ENCODE results near the gene SLC1A2. TPM values are rescaled to one million over a fixed set of nuclear protein-coding genes. Genes with fewer than 3 reads are reported as not detected.

Gene SLC1A2
- total RNA-seq, 1 experiment from 2014 or later = 0.11 TPM

DNA sequence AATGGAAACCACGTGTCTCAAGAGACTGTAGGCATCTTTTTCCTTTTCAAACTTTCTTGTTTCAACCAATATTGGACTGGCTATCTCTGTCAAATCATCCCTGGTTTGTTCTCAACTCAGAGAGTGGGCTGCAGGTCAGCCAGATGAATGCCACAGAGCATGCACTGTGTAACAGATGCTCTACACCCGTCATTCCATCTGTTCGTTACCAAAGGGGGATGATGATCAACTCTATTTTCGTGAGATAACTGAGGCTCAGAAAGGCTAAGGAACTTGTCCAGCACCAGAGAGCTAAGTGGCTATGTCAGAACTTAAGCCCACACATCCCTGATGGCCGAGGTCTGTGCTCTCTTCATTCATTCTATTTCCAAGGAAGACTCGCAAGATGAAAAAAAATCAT is 42.1 kb downstream of the SLC1A2 start:
- POLR2A ChIA-PET (ENCODE audit: low non-redundant PET) = no interaction called here
- BruUV-seq (replicated peaks) = no TSS peak
- H3K9me3 ChIP-seq (ENCODE audit: low read depth, low read length, poor library complexity, severe bottlenecking) = no peaks in the 10 kb centered on the region
- H3K36me3 ChIP-seq (ENCODE audit: insufficient read depth, low read length, poor library complexity, severe bottlenecking) = no peaks in the 10 kb centered on the region
- peaks cover 63% of the 10 kb centered on the region for H3K27me3 ChIP-seq (replicated peaks; ENCODE audit: insufficient read depth, low read depth, low read length, poor library complexity)
- no peak overlapping the region for H3K27ac ChIP-seq (ENCODE audit: low read depth, low read length, poor library complexity, severe bottlenecking)
- no peak for DNase-seq (ENCODE audit: low spot score)
- intact Hi-C loops (cut with micrococcal nuclease; ENCODE audit: unreplicated experiment) = no loop called here
- CTCF ChIA-PET = no interaction called here
- no peaks in the 10 kb centered on the region for H3K4me1 ChIP-seq (ENCODE audit: insufficient read depth, low read length, poor library complexity, severe bottlenecking)
- H3K4me3 ChIP-seq (ENCODE audit: low read depth, low read length, poor library complexity, severe bottlenecking) = no peak overlapping the region
- TF ChIP-seq, protein P1, sequence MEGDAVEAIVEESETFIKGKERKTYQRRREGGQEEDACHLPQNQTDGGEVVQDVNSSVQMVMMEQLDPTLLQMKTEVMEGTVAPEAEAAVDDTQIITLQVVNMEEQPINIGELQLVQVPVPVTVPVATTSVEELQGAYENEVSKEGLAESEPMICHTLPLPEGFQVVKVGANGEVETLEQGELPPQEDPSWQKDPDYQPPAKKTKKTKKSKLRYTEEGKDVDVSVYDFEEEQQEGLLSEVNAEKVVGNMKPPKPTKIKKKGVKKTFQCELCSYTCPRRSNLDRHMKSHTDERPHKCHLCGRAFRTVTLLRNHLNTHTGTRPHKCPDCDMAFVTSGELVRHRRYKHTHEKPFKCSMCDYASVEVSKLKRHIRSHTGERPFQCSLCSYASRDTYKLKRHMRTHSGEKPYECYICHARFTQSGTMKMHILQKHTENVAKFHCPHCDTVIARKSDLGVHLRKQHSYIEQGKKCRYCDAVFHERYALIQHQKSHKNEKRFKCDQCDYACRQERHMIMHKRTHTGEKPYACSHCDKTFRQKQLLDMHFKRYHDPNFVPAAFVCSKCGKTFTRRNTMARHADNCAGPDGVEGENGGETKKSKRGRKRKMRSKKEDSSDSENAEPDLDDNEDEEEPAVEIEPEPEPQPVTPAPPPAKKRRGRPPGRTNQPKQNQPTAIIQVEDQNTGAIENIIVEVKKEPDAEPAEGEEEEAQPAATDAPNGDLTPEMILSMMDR (conservative IDR thresholded peaks at IDR 0.05; ENCODE audit: low read depth, low read length) = no peak
- TF ChIP-seq EZH2 (IDR thresholded peaks at IDR 0.05; ENCODE audit: borderline replicate concordance, low read depth, low read length, poor library complexity, severe bottlenecking) = no peak

DNA sequence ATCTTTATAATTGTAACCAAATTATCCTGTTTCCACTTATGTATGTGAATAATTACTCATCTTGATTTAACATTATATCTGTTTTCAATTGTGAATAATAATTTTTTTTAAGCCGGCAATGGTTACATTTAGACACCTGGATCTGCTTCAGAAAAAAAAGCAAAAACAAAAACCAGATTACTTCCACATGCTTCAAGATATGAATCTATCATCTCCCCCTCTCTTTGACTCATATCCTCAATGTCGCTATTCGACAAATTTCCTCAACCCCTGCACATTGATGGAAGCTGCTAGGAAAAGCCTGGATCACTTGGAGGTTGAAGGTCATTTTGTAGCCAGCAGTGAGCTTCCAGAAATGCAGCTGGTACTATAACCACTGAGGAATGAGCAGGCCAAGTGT is 42.7 kb downstream of the SLC1A2 start:
- no TSS peak for BruUV-seq (replicated peaks)
- no peaks in the 10 kb centered on the region for H3K9me3 ChIP-seq (ENCODE audit: low read depth, low read length, poor library complexity, severe bottlenecking)
- TF ChIP-seq, protein P1 (conservative IDR thresholded peaks at IDR 0.05; ENCODE audit: low read depth, low read length) = no peak
- TF ChIP-seq EZH2 (IDR thresholded peaks at IDR 0.05; ENCODE audit: borderline replicate concordance, low read depth, low read length, poor library complexity, severe bottlenecking) = no peak
- H3K4me1 ChIP-seq (ENCODE audit: insufficient read depth, low read length, poor library complexity, severe bottlenecking) = no peaks in the 10 kb centered on the region
- DNase-seq (ENCODE audit: low spot score) = no peak
- intact Hi-C loops (cut with micrococcal nuclease; ENCODE audit: unreplicated experiment) = no loop called here
- POLR2A ChIA-PET (ENCODE audit: low non-redundant PET) = no interaction called here
- CTCF ChIA-PET = no interaction called here
- no peak overlapping the region for H3K27ac ChIP-seq (ENCODE audit: low read depth, low read length, poor library complexity, severe bottlenecking)
- H3K36me3 ChIP-seq (ENCODE audit: insufficient read depth, low read length, poor library complexity, severe bottlenecking) = no peaks in the 10 kb centered on the region
- peaks cover 62% of the 10 kb centered on the region for H3K27me3 ChIP-seq (replicated peaks; ENCODE audit: insufficient read depth, low read depth, low read length, poor library complexity)
- H3K4me3 ChIP-seq (ENCODE audit: low read depth, low read length, poor library complexity, severe bottlenecking) = no peak overlapping the region

DNA sequence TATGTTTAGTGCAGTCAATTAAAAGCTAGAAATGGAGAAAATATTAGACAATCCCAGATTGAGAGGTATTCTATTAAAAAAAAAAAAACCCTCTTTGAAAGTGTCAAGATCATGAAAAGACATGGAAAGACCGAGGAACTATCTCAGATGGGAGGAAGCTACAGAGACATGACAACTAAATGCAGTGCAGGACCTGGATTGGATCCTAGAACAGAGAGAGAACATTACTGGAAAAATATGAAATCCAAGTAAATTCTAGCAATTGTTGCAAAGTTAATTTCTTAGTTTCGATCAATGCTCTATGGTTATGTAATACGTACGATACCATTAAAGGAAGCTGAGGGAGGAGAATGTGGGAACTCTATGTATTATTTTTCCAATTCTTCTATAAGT is 43.2 kb downstream of the SLC1A2 start:
- BruUV-seq (replicated peaks) = no TSS peak
- TF ChIP-seq EZH2 (IDR thresholded peaks at IDR 0.05; ENCODE audit: borderline replicate concordance, low read depth, low read length, poor library complexity, severe bottlenecking) = no peak
- TF ChIP-seq, protein P1 (conservative IDR thresholded peaks at IDR 0.05; ENCODE audit: low read depth, low read length) = no peak

More for the DNA sequence above, 43.2 kb downstream of the SLC1A2 start:
- ChIA-PET POLR2A (ENCODE audit: low non-redundant PET) (no interaction called here), CTCF (no interaction called here)
- no peak overlapping the region for H3K4me3 ChIP-seq (ENCODE audit: low read depth, low read length, poor library complexity, severe bottlenecking)
- intact Hi-C loops (cut with micrococcal nuclease; ENCODE audit: unreplicated experiment) = no loop called here
- DNase-seq (ENCODE audit: low spot score) = no peak
- peaks cover 57% of the 10 kb centered on the region for H3K27me3 ChIP-seq (replicated peaks; ENCODE audit: insufficient read depth, low read depth, low read length, poor library complexity)
- H3K9me3 ChIP-seq (ENCODE audit: low read depth, low read length, poor library complexity, severe bottlenecking) = no peaks in the 10 kb centered on the region
- H3K27ac ChIP-seq (ENCODE audit: low read depth, low read length, poor library complexity, severe bottlenecking) = no peak overlapping the region
- H3K36me3 ChIP-seq (ENCODE audit: insufficient read depth, low read length, poor library complexity, severe bottlenecking) = no peaks in the 10 kb centered on the region
- H3K4me1 ChIP-seq (ENCODE audit: insufficient read depth, low read length, poor library complexity, severe bottlenecking) = no peaks in the 10 kb centered on the region
